HG03103 (cell line): ENCODE measurements around the gene AAK1.
A peak's percentile ranks its signal among the peaks of the same experiment; 100 is the strongest.
"Not testable (repeated sequence)": the region's sequence is repeated elsewhere in the genome, so short reads cannot be mapped to it uniquely, and the experiment has no call there.

Experiments
- ATAC-seq: cut with Tn5 transposase; IDR thresholded peaks from one replicate; pipeline ENCODE4 v1.9.1; 2021; ENCODE audit warnings: low read depth; ENCODE audit not compliant: unreplicated experiment

AAK1 gene

GRCh38 chr2:69577467-69578197 lies 65.9 kb downstream of the AAK1 start:
- no peak for ATAC-seq

- ATAC-seq: no peak
These were observed 66.7 kb downstream of the AAK1 start for GRCh38 chr2:69576880-69577279.

- ATAC-seq: no peak
These were observed 67.6 kb downstream of the AAK1 start for GRCh38 chr2:69575926-69576325.

- not testable (repeated sequence) for ATAC-seq
These were observed 68.2 kb downstream of the AAK1 start for GRCh38 chr2:69575371-69575770.

GRCh38 chr2:69572641-69573040 lies 70.9 kb downstream of the AAK1 start:
- ATAC-seq: no peak

GRCh38 chr2:69571189-69571588 lies 72.3 kb downstream of the AAK1 start:
- ATAC-seq: no peak

GRCh38 chr2:69570474-69570873 lies 73.1 kb downstream of the AAK1 start:
- ATAC-seq: no peak

- no peak for ATAC-seq
These were observed 75.6 kb downstream of the AAK1 start for GRCh38 chr2:69567909-69568300.

- no peak for ATAC-seq
These were observed 76.2 kb downstream of the AAK1 start for GRCh38 chr2:69567157-69567908.

- ATAC-seq: no peak
These were observed 76.9 kb downstream of the AAK1 start for GRCh38 chr2:69566669-69567068.

- no peak for ATAC-seq
These were observed 78.1 kb downstream of the AAK1 start for GRCh38 chr2:69565431-69565839.

- no peak for ATAC-seq
These were observed 78.9 kb downstream of the AAK1 start for GRCh38 chr2:69564604-69565003.

GRCh38 chr2:69563021-69563420 lies 80.5 kb downstream of the AAK1 start:
- ATAC-seq: no peak

GRCh38 chr2:69561101-69561500 lies 82.4 kb downstream of the AAK1 start:
- no peak for ATAC-seq

- ATAC-seq: no peak
These were observed 83.4 kb downstream of the AAK1 start for GRCh38 chr2:69560147-69560482.

- peak; percentile 58 for ATAC-seq
These were observed 83.9 kb downstream of the AAK1 start for GRCh38 chr2:69559442-69560146.

GRCh38 chr2:69556008-69556407 lies 87.5 kb downstream of the AAK1 start:
- no peak for ATAC-seq

- no peak for ATAC-seq
These were observed 88.6 kb downstream of the AAK1 start for GRCh38 chr2:69554981-69555380.

GRCh38 chr2:69554568-69554967 lies 89.0 kb downstream of the AAK1 start:
- ATAC-seq: no peak

- no peak for ATAC-seq
These were observed 89.5 kb downstream of the AAK1 start for GRCh38 chr2:69553991-69554390.

- not testable (repeated sequence) for ATAC-seq
These were observed 93.0 kb downstream of the AAK1 start for GRCh38 chr2:69550511-69550910.

GRCh38 chr2:69549421-69549820 lies 94.1 kb downstream of the AAK1 start:
- ATAC-seq: no peak
